Left renal pelvis (tissue), 4 donors: Measurements from ENCODE around the gene TRAF3. TPM values are rescaled to one million over a fixed set of nuclear protein-coding genes. Genes with fewer than 3 reads are reported as not detected.

ENCODE experiments used
- DNase-seq, 4 donors: peaks; one replicate each; pipeline ENCODE4 v3.0.0-alpha.2; 2013; ENCODE audit warnings: low read depth in 4 of 4, low spot score in 3 of 4
- polyA plus RNA-seq, 4 donors: library from polyadenylated mRNA; unstranded; fragments of 120-200 nt; gene quantifications; one replicate each; pipeline ENCODE4 v1.2.1, GENCODE V29; 2013; ENCODE audit not compliant: insufficient read length in 4 of 4

TRAF3 gene
- polyA plus RNA-seq, 4 donors, result 13.9 to 17.0 (median 15.5) TPM

DNA sequence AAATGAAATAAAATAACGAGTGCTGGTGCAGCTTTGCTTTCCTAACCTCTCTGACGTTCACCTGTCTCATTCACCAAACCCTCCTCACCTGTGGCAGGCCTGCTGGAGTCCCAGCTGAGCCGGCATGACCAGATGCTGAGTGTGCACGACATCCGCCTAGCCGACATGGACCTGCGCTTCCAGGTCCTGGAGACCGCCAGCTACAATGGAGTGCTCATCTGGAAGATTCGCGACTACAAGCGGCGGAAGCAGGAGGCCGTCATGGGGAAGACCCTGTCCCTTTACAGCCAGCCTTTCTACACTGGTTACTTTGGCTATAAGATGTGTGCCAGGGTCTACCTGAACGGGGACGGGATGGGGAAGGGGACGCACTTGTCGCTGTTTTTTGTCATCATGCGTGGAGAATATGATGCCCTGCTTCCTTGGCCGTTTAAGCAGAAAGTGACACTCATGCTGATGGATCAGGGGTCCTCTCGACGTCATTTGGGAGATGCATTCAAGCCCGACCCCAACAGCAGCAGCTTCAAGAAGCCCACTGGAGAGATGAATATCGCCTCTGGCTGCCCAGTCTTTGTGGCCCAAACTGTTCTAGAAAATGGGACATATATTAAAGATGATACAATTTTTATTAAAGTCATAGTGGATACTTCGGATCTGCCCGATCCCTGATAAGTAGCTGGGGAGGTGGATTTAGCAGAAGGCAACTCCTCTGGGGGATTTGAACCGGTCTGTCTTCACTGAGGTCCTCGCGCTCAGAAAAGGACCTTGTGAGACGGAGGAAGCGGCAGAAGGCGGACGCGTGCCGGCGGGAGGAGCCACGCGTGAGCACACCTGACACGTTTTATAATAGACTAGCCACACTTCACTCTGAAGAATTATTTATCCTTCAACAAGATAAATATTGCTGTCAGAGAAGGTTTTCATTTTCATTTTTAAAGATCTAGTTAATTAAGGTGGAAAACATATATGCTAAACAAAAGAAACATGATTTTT, 128.2 kb downstream of the TRAF3 start:
- DNase-seq, result no peak

DNA sequence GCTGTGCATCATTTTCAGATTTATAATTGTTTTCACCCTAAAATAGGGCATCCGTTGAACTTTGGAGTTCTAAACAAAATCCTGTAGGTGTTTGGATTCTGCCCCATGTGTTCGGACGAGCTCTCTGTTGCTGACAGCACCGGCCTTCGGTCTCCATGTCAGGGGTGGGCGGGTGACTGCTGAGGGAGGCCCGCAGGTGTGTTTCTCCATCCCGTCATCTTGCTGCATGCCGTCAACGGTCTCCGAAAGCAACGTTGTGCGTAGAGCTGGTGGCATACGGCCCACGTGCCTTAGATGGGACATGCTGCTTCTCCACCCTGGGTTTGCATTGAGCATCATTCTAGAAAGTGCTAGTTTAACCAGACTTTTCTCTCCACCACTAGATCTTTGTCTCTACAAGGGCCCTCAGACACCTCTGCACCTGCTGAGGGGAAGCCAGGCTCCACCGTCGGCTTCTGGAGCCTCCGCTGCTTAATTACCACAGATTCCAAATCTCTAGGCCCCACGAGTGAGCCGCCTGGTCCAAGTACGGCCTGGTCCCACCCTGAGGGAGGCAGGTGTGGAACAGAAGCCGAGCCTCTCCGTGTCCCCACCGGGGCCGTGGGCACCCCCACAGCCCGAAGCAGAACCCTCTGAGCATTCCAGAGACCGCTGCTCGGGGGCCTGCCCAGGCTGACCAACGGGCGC, 129.5 kb downstream of the TRAF3 start:
- no peak for DNase-seq

DNA sequence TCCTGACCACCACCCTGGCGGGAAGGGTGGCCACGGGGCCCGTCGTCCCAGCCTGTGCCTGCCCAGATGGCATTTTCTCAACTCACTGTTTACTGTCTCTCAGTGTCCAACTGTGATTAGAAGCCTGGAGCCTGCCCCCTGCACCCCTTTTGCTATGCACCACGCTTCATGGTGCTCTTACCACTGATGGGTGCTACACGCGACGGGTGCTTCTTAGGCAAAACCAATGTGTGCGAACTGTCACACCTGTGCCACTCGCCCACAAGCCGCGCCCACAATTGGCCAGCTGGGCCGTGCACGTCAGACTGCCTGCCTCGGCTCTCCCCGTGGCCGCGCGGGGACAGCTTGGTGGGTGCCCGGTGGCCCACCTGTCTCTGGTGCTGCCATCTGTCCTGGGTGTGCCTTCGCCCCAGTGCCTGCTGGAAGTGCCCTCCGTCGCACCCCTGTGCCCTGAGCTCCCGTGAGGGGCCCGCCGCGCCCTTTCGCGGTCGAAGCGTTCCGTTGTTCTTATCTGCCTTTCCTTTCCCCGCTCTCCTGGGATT, 130.1 kb downstream of the TRAF3 start:
- no peak for DNase-seq

DNA sequence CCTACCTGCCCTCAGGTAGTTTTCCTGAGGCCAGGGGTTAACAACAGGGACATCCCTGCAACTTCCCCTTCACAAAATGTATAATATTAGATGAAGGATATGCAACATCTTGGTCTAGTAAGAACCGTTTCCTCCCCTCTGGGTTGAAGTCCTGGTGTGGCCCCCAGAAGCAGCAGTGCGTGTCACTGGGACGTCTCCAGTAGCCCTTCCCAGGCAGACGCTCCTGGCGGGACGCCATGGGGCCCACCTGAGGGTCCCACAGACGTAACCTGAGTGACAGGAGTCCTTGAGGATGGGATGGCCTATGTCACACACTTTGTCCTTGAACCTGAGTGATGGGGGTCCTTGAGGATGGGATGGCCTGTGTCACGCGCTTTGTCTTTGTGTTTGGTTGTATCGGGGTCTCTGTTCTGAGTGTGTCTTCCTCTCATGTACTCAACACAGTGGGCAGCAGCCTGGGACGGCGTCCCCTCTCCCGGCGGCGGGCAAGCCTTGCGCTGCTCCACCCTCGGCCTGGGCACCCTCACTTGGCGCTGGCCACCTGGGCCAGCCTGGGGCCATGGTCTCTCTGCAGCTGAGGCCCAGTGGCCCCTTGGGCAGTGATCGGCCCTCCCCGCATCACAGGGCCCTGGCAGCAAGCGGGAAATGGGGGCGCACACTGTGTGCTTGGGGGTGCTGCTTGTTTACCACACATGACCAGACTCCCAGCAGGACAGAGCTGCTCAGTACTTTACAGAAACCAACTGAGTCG, 130.9 kb downstream of the TRAF3 start:
- no peak for DNase-seq

DNA sequence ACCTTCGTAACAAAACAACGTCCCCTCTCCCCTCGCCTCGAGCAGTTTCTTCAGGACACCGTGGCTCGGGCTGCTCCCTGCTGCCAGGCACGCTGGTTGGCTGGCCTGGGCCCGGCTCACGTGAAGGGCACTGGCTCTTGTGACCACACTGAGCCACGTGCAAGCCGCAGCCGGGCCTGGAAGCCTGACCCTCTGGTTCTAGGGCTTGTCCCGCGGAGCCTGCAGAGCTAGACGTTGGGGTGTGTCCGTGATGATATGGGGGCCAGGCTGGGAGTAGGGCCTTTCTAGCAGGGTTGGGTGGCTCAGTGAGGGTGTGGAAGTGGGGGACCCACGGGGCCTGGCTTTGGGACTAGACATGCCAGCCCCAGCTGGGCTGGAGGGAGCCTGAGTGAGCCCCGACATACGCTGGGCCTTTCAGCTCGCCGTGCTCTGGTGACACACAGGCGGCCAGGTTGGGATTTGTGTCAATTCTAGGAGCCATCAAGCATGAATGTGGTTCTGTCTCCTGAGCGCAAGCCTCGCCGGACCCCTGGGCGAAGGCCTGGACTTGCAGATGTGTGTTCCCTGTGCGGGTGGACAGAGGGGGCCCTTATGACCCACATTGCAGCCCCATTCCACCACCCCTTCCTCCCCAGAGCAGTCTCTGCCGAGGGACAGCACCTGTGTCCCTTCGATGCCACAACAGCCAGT, 131.7 kb downstream of the TRAF3 start:
- DNase-seq, result no peak

DNA sequence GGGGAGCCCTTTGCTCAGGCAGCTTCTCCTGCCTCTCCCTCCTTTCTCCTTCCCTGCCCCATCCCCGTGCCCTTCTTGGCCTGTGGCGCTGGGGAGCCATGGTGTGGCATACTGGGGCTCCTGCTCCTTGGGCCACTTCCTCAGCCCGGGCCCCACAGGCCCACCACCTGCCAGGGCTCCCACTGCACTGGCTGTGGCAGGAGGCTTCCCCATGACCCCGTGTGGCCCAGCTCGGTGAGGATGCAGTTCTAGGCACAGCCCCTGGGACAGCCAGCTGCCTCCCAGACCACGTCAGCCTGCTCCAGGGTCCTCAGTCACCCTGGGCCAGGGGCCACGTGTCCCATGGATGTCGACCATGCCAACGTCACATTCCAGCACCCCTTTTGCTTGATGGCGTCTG, 132.2 kb downstream of the TRAF3 start:
- no peak for DNase-seq

DNA sequence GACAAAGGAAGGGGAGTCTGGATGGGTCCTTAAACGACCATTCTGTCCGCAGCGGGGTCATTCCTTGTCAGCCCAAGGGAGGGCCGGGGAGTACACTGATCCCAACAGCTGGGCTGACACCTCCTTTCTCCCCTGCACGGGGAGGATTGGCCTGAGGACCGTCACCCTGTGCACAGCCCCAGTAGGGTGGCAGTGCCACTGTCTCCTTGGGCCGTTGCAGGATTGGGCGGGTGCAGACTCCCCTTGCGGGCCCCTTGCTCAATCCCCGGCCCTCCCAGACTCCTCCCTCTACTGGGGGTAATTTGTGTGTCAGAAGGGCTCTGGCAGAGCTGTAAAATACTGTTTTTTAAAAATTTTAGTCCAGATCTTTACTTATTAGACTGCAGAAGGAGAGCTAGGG, 132.7 kb downstream of the TRAF3 start:
- DNase-seq, result no peak

DNA sequence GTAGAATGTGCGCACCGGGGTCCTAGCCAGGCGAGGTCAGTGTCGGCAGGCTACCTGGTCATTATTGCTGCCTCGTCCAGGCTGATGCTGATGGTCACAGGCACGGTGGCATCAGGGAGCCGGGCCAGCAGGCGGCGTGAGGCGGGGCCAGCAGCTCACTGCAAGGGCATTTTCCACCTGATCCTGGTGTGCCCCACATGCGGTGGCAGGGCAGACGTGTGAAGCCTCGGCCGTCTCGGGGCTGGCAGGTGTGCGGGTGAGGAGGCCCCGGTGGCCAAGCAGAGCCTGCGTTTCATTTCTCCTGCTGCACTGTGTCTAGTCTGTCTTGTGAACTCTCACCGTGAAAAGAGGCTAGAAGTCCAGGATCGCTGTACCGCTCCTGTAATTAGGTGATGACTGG, 133.2 kb downstream of the TRAF3 start:
- no peak for DNase-seq

DNA sequence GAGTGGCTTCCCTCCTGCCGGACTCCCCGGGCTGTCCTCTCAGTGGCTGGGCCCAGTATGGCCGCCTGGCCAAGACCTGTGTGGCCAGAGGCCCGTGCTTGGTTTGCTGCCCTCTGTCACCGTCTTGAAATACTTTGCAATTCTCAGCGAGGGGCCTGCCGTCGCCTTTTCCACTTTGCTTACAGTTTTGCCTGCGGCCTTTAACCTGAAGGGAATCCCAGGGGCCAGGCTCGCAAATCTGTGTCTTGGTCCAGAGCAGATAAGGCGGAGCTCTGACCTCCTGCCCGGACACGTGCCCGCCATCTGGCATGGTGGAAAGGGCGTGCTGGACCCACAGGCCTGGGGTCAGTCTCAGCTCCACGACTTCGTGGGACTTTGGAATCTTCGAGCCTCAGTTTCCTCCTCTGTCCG, 134.3 kb downstream of the TRAF3 start:
- DNase-seq, result no peak

DNA sequence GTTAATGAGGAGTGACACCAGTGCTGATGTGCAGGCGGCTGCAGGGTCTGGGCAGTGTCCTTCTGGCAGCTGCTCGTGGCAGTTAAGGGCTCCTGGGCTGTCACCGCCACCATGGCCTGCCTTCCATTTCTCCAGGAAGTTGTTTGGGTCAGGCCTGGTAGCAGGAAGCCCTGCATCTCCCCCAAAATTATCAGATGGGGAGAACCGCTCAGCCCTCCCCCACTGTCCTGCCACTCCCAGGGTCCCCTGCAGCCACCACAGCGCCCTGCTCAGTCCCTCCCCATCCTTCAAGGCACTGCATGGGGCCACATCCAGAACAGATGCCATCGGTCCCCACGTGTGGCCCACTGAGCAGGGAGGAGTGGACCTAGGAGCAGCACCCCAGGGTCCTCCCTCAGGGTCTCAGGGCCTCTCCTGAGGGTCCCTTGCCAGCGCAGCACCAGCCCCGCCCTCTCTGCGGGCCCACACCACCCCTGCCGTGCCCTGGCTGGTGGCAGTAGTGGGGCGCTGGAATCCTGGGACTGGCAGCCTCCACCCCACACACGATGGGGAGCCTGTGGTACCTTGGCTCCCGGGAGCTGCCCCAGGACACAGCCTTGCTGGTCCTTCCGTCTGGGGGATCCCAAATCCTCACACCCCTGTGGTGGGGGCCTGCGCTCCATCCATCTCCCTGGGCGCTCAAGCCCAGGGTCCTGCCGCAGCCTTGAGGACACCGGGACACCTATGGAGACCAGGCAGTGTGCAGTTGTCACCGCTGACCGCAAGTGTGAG, 134.9 kb downstream of the TRAF3 start:
- DNase-seq, result no peak

DNA sequence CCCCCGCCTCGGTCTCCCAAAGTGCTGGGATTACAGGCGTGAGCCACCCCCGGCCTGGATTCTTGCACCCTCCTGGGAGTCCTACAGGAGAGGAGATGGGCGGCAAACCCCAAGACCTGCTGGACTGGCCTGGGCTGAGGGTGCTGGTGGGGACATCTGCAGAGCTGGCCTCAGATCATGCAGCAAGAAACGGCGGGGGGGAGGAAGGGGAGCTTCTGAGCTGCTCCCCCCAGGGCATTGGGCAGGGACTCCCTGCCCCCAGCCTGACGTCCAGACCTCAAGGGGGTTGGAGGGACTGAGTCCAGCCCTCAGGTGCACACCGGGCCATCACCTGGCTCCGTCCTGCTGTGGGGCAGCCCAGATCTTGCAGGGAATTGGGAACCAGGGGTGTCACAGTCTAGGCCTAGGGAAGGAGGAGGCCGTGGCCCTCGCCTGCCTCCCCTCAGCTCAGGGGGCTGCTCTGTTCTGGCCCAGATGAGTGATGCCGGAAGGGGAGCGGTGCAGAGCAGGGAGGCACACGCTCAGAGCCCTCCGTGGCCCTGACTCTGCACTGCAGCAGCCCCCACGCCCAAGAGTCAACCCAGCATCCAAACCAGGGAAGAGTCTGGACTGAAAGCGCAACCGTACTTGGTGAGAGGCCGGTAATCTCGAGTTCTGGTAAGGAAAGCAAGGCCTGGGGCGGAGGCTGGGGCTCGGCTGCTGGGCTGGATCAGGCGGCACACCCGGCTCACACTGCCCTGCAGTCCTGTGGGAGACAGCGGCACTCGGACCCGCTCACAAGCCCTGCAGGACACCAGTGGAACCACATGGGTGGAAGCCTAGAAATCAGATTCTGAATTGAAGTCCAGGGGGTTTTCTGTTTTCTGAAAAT, 136.3 kb downstream of the TRAF3 start:
- no peak for DNase-seq

DNA sequence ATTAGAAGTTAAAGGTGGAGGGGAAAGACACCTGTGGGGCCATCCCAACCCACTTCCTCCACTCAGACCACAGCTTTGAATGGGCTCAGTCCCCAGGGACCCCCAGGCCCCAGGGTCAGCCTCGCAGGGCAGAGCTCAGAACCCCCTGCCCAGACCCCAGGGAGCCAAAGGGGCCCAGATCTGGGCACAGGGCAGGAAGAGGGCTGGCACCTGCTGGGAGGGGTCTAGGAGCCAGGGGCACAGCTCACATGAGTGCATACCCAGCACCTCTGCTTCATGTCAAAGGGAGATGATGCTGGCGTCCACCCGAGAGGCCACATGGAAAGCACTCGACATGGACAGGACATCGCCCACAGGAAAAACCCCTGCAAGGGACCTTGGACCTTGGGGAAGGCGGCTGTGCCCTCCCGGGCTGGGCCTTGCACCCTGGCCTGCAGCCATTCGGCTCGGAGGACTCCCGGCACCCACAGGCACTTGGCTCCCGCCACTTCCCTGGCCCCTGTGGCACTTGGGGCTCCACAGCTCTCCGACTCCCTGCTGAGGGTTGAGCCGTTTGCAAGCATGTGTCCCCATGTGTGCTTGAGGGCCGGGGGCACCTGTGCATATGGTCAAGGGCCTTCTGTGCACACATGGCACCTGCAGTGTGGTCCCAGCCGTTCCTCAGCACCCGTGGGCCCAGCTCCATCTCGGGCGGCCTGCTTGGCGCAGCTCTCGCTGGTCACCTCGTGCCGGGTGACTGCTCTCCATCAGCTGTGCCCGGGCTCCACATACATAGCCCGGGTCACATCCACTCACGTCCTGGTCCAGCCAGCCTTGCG, 137.4 kb downstream of the TRAF3 start:
- DNase-seq, result no peak

DNA sequence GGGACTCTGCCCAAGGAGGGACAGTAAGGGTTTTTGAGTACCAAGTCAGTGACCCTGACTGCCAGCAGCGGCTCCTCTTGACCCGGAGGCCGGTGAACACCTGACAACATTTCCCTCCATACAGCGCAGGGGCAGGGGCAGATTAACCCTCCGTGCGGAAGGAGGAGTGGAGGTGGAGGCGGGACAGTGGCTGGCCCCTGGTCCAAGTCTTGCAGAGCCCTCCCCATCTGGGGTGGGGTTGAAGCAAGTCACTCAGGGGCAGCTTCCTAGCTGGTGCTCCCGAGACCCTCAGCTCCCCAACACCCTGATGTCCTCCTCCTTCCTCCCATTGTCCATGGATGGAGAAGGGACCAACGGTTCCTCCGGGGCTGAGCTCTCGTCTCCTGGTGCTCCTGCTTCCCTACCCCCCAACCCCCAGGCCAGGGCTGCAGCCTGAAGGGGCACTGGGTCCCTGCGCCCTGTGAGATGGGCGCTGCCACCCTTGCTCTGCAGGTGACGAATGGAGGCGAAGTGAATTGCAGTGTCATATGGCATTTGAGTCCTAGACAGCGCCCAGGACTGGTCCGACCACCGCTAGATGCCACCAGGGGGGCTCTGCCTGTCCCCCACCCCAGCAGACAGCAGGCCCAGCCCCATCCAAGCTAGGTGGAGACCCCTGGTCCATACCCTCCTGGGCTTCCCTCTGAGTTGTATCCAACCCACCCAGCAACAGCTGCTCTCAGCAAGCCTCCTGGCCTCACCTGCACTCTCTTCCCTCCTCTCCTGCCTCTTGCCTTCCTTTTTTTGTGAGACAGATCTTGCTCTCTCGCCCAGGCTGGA, 138.3 kb downstream of the TRAF3 start:
- no peak for DNase-seq

DNA sequence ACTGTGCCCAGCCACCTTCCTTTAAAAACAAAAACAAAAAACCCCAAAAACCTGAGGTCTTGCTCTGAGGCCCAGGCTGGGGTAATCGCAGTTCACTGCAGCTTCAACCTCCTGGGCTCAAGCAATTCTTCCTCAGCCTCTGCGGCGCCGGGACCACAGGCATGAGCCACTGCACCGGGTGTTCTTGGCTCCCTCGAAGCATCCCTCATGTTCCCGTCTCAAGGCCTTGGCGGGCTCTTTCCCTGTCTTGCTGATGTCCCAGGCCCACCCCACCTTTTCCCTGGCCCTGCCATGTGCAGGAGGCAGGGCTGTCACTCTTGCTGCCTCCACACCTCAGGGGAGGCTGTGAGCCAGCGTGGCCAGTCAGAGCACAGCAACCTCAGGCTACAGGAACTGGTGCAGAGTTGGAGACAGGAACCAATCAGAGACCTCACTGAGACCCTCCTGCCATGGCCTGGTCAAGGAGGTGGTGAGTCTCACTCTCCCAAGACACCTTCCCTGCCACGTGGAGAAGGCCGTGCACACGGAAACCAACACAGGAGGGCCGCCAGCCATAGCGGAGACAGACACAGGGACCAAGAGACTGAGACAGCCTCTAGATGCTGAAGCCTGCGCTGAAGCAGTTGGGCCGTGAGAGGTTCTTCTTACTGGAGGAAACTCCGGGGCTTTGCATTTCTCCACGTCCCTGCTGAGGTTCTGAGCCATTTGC, 139.3 kb downstream of the TRAF3 start:
- DNase-seq, result no peak

DNA sequence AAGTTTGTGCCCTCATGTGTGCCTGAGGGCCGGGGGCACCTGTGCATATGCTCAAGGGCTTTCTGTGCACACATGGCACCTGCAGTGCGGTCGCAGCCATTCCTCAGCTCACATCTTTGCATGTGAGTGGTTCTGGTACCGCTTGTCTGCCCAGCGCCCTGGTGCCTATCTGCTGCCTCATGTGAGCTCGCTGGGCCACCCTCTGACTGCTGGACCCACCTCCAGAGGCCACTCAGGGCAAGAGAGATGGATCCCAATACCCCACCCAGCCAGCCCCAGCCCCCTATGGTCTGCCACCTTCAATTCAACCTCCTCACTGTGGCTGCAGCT, 139.8 kb downstream of the TRAF3 start:
- DNase-seq, result no peak

DNA sequence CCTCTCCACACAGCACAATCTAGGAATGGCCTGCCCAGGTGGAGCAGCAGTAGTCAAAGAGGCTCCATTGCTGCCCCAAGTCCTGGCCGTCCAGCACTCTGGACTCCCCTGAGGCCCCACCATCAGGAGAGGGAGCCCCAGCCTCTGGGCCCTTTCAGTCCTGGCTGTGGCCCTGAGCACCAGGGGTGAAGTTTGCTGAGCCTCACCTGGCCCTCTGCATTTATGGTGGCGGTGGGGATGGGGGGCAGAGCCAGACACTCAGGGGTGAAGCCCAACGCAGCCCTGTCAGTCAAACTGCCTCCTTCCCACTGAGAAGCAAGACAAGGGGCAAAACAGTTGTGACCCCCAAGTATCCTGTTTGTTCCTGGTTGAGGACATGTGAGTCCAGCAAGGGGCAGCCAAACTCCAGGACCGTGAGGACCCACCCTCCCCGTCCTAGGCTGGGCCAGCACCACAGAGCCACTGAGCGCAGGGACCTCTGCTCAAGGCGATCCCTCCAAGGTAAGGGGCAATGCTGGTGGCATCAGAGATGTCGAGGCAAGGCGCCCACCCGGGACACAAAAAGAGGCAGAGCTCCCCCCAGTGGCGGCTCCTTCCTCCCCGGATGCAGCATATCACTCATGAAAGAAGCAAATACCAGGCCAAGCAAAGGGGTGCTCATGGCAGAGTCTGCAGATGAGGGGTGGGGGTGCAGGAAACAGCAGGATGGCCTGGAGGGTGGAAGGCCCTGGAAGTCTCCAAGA, 140.4 kb downstream of the TRAF3 start:
- no peak for DNase-seq
